Retina (tissue), 1 donor: ENCODE data around the gene MARK3.
A peak's percentile ranks its signal among the peaks of the same experiment; 100 is the strongest.

Experiments used
- DNase-seq: peaks from one replicate; pipeline ENCODE4 v3.0.0-alpha.2; 2016

MARK3 gene

GRCh38 chr14:103540821-103541708 is 155.8 kb downstream of the MARK3 start:
- peak; percentile 62 for DNase-seq

- DNase-seq, result no peak
These were observed 156.7 kb downstream of the MARK3 start for GRCh38 chr14:103541709-103542604.

GRCh38 chr14:103542605-103543088 is 157.4 kb downstream of the MARK3 start:
- peak; percentile 94 for DNase-seq

- no peak for DNase-seq
These were observed 157.9 kb downstream of the MARK3 start for GRCh38 chr14:103543140-103543539.

GRCh38 chr14:103543721-103544387 is 158.6 kb downstream of the MARK3 start:
- DNase-seq, result peak; percentile 89

- DNase-seq, result peak; percentile 94
These were observed 159.4 kb downstream of the MARK3 start for GRCh38 chr14:103544388-103545218.

- no peak for DNase-seq
These were observed 160.2 kb downstream of the MARK3 start for GRCh38 chr14:103545219-103545914.

- no peak for DNase-seq
These were observed 160.9 kb downstream of the MARK3 start for GRCh38 chr14:103545915-103546651.

GRCh38 chr14:103546652-103547454 is 161.6 kb downstream of the MARK3 start:
- DNase-seq, result peak; percentile 91

- no peak for DNase-seq
These were observed 162.3 kb downstream of the MARK3 start for GRCh38 chr14:103547455-103547940.

- DNase-seq, result no peak
These were observed 162.8 kb downstream of the MARK3 start for GRCh38 chr14:103547941-103548462.

GRCh38 chr14:103548463-103549351 is 163.5 kb downstream of the MARK3 start:
- no peak for DNase-seq

- peak; percentile 73 for DNase-seq
These were observed 164.4 kb downstream of the MARK3 start for GRCh38 chr14:103549361-103550311.

GRCh38 chr14:103550451-103551337 is 165.5 kb downstream of the MARK3 start:
- DNase-seq, result no peak

GRCh38 chr14:103551338-103551762 is 166.1 kb downstream of the MARK3 start:
- DNase-seq, result no peak
